ENCODE results near the gene JAM3. TPM values are rescaled to one million over a fixed set of nuclear protein-coding genes. Genes with fewer than 3 reads are reported as not detected.
"Not testable (repeated sequence)": the region's sequence is repeated elsewhere in the genome, so short reads cannot be mapped to it uniquely, and the experiment has no call there.

Gene JAM3
- total RNA-seq, 2 experiments from 2014 or later: 18.3 to 21.2 TPM

- no peaks in the 10 kb centered on the region for H3K36me3 Mint-ChIP-seq
- H3K27me3 Mint-ChIP-seq: peaks cover 34% of the 10 kb centered on the region
- no peak overlapping the region for H3K27ac Mint-ChIP-seq
- no peaks in the 10 kb centered on the region for H3K9me3 Mint-ChIP-seq
- no peak overlapping the region for H3K4me3 Mint-ChIP-seq
- peaks cover 8% of the 10 kb centered on the region for H3K4me1 Mint-ChIP-seq
- DNase-seq: no peak
Measured at GRCh38 chr11:134063991-134064747, 4.7 kb upstream of the JAM3 start.

DNA sequence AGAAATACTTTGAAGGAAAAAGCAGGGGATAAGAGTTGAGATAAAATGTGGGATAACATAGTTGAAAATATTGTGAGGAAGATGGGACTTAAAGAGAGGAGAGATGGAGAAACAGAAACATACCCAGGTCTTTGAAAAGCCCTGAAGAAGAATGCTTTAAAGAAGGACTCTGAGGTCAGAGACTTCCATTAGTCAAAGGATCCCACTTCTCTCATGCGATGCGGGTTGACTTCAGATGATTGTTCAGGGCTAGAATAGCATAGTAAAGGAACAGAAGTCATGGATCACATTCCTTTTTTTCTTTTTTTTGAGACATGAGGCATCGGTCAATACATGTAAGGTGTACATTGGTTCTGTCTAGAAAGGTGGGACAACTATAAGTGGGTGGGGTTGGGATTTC is 3.5 kb upstream of the JAM3 start:
- Mint-ChIP-seq H3K27ac (no peak overlapping the region), H3K9me3 (no peaks in the 10 kb centered on the region), H3K27me3 (peaks cover 23% of the 10 kb centered on the region), H3K4me1 (peaks cover 10% of the 10 kb centered on the region), H3K4me3 (no peak overlapping the region), H3K36me3 (no peaks in the 10 kb centered on the region)
- no peak for DNase-seq

- peaks cover 19% of the 10 kb centered on the region for H3K27me3 Mint-ChIP-seq
- peaks cover 14% of the 10 kb centered on the region for H3K4me1 Mint-ChIP-seq
- no peak overlapping the region for H3K27ac Mint-ChIP-seq
- H3K9me3 Mint-ChIP-seq: no peaks in the 10 kb centered on the region
- H3K4me3 Mint-ChIP-seq: no peak overlapping the region
- no peaks in the 10 kb centered on the region for H3K36me3 Mint-ChIP-seq
- DNase-seq: no peak
Measured at GRCh38 chr11:134066943-134067885, 1.7 kb upstream of the JAM3 start.

- H3K4me1 Mint-ChIP-seq: peaks cover 14% of the 10 kb centered on the region
- H3K27me3 Mint-ChIP-seq: peaks cover 19% of the 10 kb centered on the region
- DNase-seq: no peak
- H3K36me3 Mint-ChIP-seq: no peaks in the 10 kb centered on the region
- no peak overlapping the region for H3K27ac Mint-ChIP-seq
- H3K4me3 Mint-ChIP-seq: peak overlapping the region; percentile 94
- no peaks in the 10 kb centered on the region for H3K9me3 Mint-ChIP-seq
Measured at GRCh38 chr11:134069426-134070341, 812 bp downstream of the JAM3 start.

GRCh38 chr11:134070342-134070845 is 1.5 kb downstream of the JAM3 start:
- H3K27me3 Mint-ChIP-seq: peaks cover 16% of the 10 kb centered on the region
- H3K27ac Mint-ChIP-seq: no peak overlapping the region
- peak overlapping the region; percentile 71 for H3K4me3 Mint-ChIP-seq
- peaks cover 14% of the 10 kb centered on the region for H3K4me1 Mint-ChIP-seq
- H3K36me3 Mint-ChIP-seq: no peaks in the 10 kb centered on the region
- DNase-seq: no peak
- H3K9me3 Mint-ChIP-seq: no peaks in the 10 kb centered on the region

- H3K27ac Mint-ChIP-seq: no peak overlapping the region
- no peaks in the 10 kb centered on the region for H3K36me3 Mint-ChIP-seq
- DNase-seq: no peak
- H3K4me3 Mint-ChIP-seq: no peak overlapping the region
- peaks cover 16% of the 10 kb centered on the region for H3K27me3 Mint-ChIP-seq
- H3K4me1 Mint-ChIP-seq: peaks cover 14% of the 10 kb centered on the region
- no peaks in the 10 kb centered on the region for H3K9me3 Mint-ChIP-seq
Measured at GRCh38 chr11:134071306-134071705, 2.4 kb downstream of the JAM3 start.

- no peak for DNase-seq
- Mint-ChIP-seq H3K9me3 (no peaks in the 10 kb centered on the region), H3K27ac (no peak overlapping the region), H3K4me3 (no peak overlapping the region), H3K4me1 (peaks cover 14% of the 10 kb centered on the region), H3K27me3 (peaks cover 16% of the 10 kb centered on the region), H3K36me3 (no peaks in the 10 kb centered on the region)
Measured at GRCh38 chr11:134071766-134072402, 3.0 kb downstream of the JAM3 start.

DNA sequence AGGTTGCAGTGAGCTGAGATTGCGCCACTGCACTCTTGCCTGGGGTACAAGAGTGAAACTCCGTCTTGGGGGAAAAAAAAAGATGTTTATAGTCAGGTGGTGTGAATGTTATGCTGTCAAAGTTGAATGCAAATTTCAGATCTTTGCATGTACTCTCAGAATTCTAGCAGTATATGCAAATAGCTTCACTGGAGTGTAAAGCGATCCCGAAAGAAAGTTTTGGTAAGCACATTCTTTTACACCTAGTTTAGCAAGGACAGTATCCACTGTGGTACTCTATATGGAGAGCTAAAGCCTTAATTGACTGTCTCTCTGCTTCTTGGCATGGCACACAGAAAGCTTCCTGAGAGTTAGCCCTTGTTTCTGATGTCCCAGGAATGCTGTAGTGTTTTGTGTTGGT is 4.0 kb downstream of the JAM3 start:
- H3K9me3 Mint-ChIP-seq: no peaks in the 10 kb centered on the region
- H3K27me3 Mint-ChIP-seq: peaks cover 8% of the 10 kb centered on the region
- H3K36me3 Mint-ChIP-seq: no peaks in the 10 kb centered on the region
- H3K27ac Mint-ChIP-seq: no peak overlapping the region
- DNase-seq: no peak
- H3K4me1 Mint-ChIP-seq: peaks cover 14% of the 10 kb centered on the region
- H3K4me3 Mint-ChIP-seq: no peak overlapping the region

DNA sequence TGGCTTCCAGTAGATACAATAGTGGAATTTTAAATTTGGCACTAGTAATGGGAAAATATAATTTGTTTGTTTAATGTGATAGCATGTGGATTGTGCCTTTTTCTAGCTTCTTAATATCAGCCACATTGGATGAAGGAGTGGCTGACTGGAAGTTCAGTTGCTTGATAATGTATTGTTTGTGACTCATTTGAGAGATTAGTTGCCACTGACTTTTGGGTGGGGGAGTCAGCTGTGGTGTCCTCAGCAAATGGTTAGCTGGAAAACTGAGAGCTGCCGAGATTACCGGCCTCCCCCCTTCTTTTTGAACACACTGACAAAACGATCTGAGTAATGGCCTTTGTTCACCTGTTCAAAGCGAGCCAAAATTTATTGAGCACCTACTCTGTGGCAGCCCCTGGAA is 5.5 kb downstream of the JAM3 start:
- DNase-seq: no peak
- Mint-ChIP-seq H3K9me3 (no peaks in the 10 kb centered on the region), H3K4me1 (peaks cover 11% of the 10 kb centered on the region), H3K27me3 (no peaks in the 10 kb centered on the region), H3K36me3 (no peaks in the 10 kb centered on the region), H3K27ac (no peak overlapping the region), H3K4me3 (no peak overlapping the region)

DNA sequence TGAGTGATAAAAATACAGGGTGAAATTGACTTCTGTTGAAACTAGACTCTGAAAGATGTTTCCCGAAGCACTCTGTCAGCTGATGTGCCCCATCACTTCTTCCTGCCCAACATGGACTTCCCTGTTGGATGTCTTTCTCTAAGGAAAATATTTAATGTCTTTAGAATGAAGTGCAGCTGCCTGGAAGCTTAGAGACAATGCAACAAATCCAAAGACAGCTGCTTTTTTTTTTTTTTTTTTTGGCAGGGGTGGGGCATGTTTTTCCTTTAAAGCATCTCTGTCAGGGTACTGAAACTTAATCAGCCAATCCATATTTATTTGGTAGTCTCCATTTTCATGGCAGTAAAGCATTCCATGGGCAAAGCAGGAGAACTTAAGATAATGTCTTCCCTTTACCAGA is 5.9 kb downstream of the JAM3 start:
- Mint-ChIP-seq H3K27ac (no peak overlapping the region), H3K4me3 (no peak overlapping the region), H3K4me1 (peaks cover 9% of the 10 kb centered on the region), H3K36me3 (no peaks in the 10 kb centered on the region), H3K9me3 (no peaks in the 10 kb centered on the region), H3K27me3 (no peaks in the 10 kb centered on the region)
- no peak for DNase-seq

GRCh38 chr11:134079317-134079716 is 10.4 kb downstream of the JAM3 start:
- H3K9me3 Mint-ChIP-seq: peaks cover 9% of the 10 kb centered on the region
- no peak overlapping the region for H3K27ac Mint-ChIP-seq
- no peaks in the 10 kb centered on the region for H3K27me3 Mint-ChIP-seq
- no peaks in the 10 kb centered on the region for H3K4me1 Mint-ChIP-seq
- no peak overlapping the region for H3K4me3 Mint-ChIP-seq
- peaks cover 23% of the 10 kb centered on the region for H3K36me3 Mint-ChIP-seq
- no peak for DNase-seq

DNA sequence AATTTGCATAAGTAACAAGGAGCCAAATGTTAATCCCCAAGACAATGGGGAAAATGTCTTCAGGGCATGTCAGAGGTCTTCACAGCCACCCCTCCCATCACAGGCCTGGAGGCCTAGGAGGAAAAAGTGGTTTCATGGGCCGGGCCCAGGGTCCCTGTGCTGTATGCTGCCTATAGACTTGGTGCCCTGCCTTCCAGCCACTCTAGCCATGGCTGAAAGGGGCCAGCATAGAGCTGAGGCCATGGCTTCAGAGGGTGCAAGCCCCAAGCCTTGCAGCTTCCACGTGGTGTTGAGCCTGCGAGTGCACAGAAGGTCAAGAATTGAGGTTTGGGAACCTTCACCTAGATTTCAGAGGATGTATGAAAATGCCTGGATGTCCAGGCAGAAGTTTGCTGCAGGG is 12.4 kb downstream of the JAM3 start:
- DNase-seq, H3K4me1 Mint-ChIP-seq, H3K27ac Mint-ChIP-seq, H3K9me3 Mint-ChIP-seq, H3K27me3 Mint-ChIP-seq, H3K4me3 Mint-ChIP-seq: not testable (repeated sequence)
- peaks cover 23% of the 10 kb centered on the region for H3K36me3 Mint-ChIP-seq

DNA sequence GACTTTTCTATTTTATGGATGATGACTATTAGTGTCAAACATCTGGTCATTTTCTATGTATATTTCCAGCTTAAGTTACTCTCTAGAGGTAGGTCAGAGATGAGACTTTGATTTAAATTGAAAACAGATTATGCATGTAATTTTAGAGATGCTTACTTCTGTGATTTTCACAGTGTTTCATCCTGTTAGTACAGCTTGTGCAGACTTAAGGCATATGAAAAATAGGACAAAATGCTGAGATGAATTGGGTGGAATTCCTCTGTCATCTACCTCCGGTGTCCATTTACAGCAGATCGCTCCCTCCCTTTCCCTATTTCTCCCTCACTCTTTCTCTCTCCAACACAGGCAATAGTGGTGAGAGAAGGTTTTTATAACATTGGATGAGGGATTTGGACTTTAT is 14.1 kb downstream of the JAM3 start:
- Mint-ChIP-seq H3K27me3 (no peaks in the 10 kb centered on the region), H3K4me3 (no peak overlapping the region), H3K27ac (no peak overlapping the region), H3K9me3 (peaks cover 9% of the 10 kb centered on the region), H3K4me1 (no peaks in the 10 kb centered on the region), H3K36me3 (peaks cover 23% of the 10 kb centered on the region)
- no peak for DNase-seq

DNA sequence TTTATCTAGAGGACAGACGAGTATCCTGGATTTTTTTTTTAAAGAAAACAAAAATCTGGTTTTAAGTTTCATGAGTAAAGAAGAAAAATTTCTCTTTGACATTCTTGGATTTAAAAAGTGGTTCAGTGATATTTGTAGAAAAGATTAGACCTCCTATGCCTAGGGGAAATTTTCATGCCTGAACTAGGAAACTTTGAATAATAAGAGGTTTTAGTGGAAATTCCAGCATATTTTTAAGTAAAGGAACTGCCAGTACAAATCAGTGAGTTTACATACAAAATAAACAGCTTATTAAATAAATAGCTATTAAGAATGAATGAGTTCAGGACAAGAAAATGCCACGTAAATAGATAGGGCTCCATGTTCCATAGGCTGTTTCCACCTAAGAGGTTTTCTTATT is 17.5 kb downstream of the JAM3 start:
- Mint-ChIP-seq H3K4me1 (peaks cover 4% of the 10 kb centered on the region), H3K4me3 (no peak overlapping the region), H3K9me3 (peaks cover 2% of the 10 kb centered on the region), H3K27ac (no peak overlapping the region), H3K36me3 (peaks cover 12% of the 10 kb centered on the region), H3K27me3 (no peaks in the 10 kb centered on the region)
- no peak for DNase-seq
